ENCODE results near the gene ARSK. TPM values are rescaled to one million over a fixed set of nuclear protein-coding genes. Genes with fewer than 3 reads are reported as not detected.

ARSK gene, protein sequence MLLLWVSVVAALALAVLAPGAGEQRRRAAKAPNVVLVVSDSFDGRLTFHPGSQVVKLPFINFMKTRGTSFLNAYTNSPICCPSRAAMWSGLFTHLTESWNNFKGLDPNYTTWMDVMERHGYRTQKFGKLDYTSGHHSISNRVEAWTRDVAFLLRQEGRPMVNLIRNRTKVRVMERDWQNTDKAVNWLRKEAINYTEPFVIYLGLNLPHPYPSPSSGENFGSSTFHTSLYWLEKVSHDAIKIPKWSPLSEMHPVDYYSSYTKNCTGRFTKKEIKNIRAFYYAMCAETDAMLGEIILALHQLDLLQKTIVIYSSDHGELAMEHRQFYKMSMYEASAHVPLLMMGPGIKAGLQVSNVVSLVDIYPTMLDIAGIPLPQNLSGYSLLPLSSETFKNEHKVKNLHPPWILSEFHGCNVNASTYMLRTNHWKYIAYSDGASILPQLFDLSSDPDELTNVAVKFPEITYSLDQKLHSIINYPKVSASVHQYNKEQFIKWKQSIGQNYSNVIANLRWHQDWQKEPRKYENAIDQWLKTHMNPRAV
- 5.6 and 8.8 TPM in 2 replicates for total RNA-seq (2014; rRNA removed; shearing (Covaris generic); ENCODE audit: low replicate concordance)

DNA sequence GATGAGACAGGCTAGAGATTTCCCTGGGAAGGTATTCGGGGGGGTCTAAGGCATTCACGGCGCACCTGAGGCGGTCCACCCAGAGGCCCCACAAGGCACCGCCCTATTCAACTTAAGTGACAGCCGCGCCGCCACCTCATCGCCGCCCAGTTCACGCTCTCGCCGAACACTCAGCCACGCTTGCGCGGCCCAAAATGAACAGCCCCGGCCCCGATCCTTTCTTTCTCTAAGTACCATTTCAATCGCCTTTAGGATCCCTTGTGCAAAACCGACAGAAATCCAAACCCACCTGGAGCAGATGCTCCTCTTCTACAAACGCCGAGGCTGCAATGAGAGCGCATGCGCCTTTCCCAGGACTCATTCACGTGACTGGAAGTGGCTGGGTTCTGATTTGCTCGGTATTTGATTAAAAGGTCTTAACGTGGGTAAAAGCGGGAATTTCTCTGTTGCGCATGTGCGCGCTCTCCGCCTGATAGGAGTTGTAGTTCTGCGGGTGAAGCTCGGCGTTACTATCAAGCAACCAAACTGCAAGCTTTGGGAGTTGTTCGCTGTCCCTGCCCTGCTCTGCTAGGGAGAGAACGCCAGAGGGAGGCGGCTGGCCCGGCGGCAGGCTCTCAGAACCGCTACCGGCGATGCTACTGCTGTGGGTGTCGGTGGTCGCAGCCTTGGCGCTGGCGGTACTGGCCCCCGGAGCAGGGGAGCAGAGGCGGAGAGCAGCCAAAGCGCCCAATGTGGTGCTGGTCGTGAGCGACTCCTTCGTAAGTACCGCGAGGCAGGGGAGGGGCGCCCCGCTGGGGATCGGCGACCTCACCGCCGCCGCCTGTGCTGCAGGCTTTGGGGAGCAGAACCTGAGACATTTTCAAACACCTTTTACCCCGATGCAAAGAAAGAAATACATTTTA, at the start of gene ARSK, which contains the start of gene SKIC3:
TSS of gene ARSK (plus strand) at position 455 of the 902 bp plus-strand sequence. CDS start at position 633, 178 bp downstream.
TSS of gene SKIC3 (minus strand) at position 331 of the 902 bp plus-strand sequence. CDS start 7,827 bp downstream, outside the sequence.
- Histone ChIP-seq H3K9me2 (replicated peaks; ENCODE audit: insufficient read depth, low read length) (no peaks in the 10 kb centered on the region), H2AFZ (ENCODE audit: low read length) (peak within 1 kb of the TSS; percentile 91; the same call in 1 of the 2 replicates), H3K4me1 (ENCODE audit: low read length) (peaks cover 17% of the 10 kb centered on the region), H3K4me2 (ENCODE audit: low read depth, low read length, poor library complexity, severe bottlenecking) (peak within 1 kb of the TSS; percentile 90), H3K27me3 (ENCODE audit: low read length) (no peaks in the 10 kb centered on the region), H3K9ac (ENCODE audit: low read length) (peak within 1 kb of the TSS; percentile 80), H3K79me2 (ENCODE audit: low read length) (peaks cover 74% of the 10 kb centered on the region), H3K9me3 (ENCODE audit: low read length) (no peaks in the 10 kb centered on the region), H3K4me3 (ENCODE audit: low read length) (peak within 1 kb of the TSS; percentile 93), H3K27ac (ENCODE audit: low read length) (peak within 1 kb of the TSS; percentile 70), H4K20me1 (ENCODE audit: insufficient read depth, low read depth, low read length) (no peaks in the 10 kb centered on the region), H3K36me3 (ENCODE audit: insufficient read depth, low read length) (peaks cover 10% of the 10 kb centered on the region; the same call in 1 of the 2 replicates)
- peak; percentile 98 for DNase-seq

DNA sequence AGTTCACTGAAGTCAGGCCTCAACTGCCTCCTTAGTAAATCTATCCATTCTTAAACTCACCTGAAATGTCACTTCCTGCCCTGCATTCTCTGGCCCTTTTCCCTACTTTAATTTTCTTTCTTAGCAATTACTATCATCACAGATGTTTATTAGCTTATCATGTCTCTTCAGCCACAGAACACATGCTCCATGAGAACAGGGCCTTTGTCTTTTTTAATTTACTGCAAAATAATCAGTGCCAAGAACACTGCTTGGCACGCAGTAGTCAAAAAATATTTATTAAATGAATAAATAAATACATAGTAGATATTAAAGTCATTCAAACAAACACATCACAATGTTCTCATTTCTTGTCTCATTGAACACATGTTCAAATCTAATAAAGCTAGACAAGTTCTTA, 46.4 kb upstream of the ARSK start:
- no peak overlapping the region for H2AFZ ChIP-seq (ENCODE audit: low read length)
- no peak overlapping the region for H3K27ac ChIP-seq (ENCODE audit: low read length)
- H3K79me2 ChIP-seq (ENCODE audit: low read length) = no peaks in the 10 kb centered on the region
- no peaks in the 10 kb centered on the region for H3K9me3 ChIP-seq (ENCODE audit: low read length)
- no peaks in the 10 kb centered on the region for H3K9me2 ChIP-seq (replicated peaks; ENCODE audit: insufficient read depth, low read length)
- no peaks in the 10 kb centered on the region for H3K4me1 ChIP-seq (ENCODE audit: low read length)
- peaks cover 31% of the 10 kb centered on the region; the same call in 1 of the 2 replicates for H3K36me3 ChIP-seq (ENCODE audit: insufficient read depth, low read length)
- DNase-seq = no peak
- H3K4me2 ChIP-seq (ENCODE audit: low read depth, low read length, poor library complexity, severe bottlenecking) = no peak overlapping the region
- H3K27me3 ChIP-seq (ENCODE audit: low read length) = no peaks in the 10 kb centered on the region
- no peak overlapping the region for H3K9ac ChIP-seq (ENCODE audit: low read length)
- H3K4me3 ChIP-seq (ENCODE audit: low read length) = no peak overlapping the region
- no peaks in the 10 kb centered on the region for H4K20me1 ChIP-seq (ENCODE audit: insufficient read depth, low read depth, low read length)

DNA sequence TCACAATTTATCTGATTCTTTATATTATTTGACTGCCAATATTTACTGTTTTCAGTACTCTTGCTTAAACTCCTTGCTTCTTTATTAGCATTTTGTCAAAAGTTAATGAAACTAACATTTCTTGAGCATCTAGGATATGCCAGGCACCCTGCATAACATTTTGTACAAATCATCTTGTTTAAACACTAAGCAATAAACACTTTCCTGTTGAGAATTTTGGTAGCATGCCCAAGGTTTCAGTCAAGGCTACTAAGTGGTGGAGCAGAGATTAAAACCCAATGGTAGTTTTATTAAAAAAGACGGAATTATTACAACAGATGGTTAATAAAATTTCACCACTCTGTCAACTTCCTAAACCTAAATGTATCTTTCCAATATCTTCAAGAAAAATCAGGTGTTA, 43.3 kb upstream of the ARSK start:
- Histone ChIP-seq H3K27me3 (ENCODE audit: low read length) (no peaks in the 10 kb centered on the region), H3K9me2 (replicated peaks; ENCODE audit: insufficient read depth, low read length) (no peaks in the 10 kb centered on the region), H3K9me3 (ENCODE audit: low read length) (no peaks in the 10 kb centered on the region), H3K27ac (ENCODE audit: low read length) (no peak overlapping the region), H3K79me2 (ENCODE audit: low read length) (no peaks in the 10 kb centered on the region), H4K20me1 (ENCODE audit: insufficient read depth, low read depth, low read length) (no peaks in the 10 kb centered on the region), H3K4me3 (ENCODE audit: low read length) (no peak overlapping the region), H3K4me1 (ENCODE audit: low read length) (peaks cover 3% of the 10 kb centered on the region; the same call in 1 of the 2 replicates), H2AFZ (ENCODE audit: low read length) (no peak overlapping the region), H3K36me3 (ENCODE audit: insufficient read depth, low read length) (peaks cover 47% of the 10 kb centered on the region; the same call in 1 of the 2 replicates), H3K4me2 (ENCODE audit: low read depth, low read length, poor library complexity, severe bottlenecking) (no peak overlapping the region), H3K9ac (ENCODE audit: low read length) (no peak overlapping the region)
- DNase-seq = no peak

DNA sequence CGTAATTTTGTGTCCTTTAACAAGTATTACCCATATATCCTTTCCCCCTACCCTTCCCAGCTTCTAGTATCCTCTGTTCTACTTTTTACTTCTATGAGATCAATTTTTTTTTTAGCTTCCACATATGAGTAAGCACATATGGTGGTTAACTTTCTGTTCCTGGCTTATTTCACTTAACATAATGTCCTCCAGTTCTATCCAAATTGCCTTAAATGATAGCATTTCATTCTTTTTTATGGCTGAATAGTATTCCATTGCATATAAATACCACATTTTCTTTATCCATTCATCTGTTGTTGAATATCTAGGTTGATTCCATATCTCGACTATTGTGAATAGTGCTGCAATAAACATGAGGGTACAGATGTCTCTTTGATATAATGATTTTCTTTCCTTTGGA, 36.5 kb upstream of the ARSK start:
- Histone ChIP-seq H2AFZ (ENCODE audit: low read length) (no peak overlapping the region), H3K4me1 (ENCODE audit: low read length) (peaks cover 3% of the 10 kb centered on the region; the same call in 1 of the 2 replicates), H3K36me3 (ENCODE audit: insufficient read depth, low read length) (peaks cover 71% of the 10 kb centered on the region), H3K79me2 (ENCODE audit: low read length) (0 out of 2 replicates have a peak, but pooled peaks cover 3% of the 10 kb centered on the region), H4K20me1 (ENCODE audit: insufficient read depth, low read depth, low read length) (no peaks in the 10 kb centered on the region), H3K9me3 (ENCODE audit: low read length) (no peaks in the 10 kb centered on the region), H3K27me3 (ENCODE audit: low read length) (no peaks in the 10 kb centered on the region), H3K9ac (ENCODE audit: low read length) (no peak overlapping the region), H3K4me3 (ENCODE audit: low read length) (no peak overlapping the region), H3K4me2 (ENCODE audit: low read depth, low read length, poor library complexity, severe bottlenecking) (no peak overlapping the region), H3K27ac (ENCODE audit: low read length) (no peak overlapping the region), H3K9me2 (replicated peaks; ENCODE audit: insufficient read depth, low read length) (no peaks in the 10 kb centered on the region)
- no peak for DNase-seq

DNA sequence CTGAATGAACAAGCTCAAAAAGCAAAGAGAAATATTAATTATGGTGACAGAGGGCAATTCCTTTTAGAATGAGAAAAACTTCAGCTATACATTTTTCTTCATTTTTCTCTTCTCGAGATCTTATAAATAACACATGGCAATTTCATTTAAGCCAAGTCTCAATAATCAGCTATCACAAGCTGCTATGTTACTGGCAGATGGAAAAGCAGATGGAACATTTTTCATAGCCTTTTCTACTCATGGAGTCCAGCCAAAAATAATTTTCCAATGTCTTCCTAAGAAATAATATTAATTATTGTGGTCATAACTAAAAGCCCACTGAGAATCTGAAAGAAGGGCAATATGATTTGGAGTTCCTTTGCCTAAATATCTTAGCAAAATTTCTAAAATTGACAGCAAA, 35.8 kb upstream of the ARSK start:
- no peak overlapping the region for H2AFZ ChIP-seq (ENCODE audit: low read length)
- H4K20me1 ChIP-seq (ENCODE audit: insufficient read depth, low read depth, low read length) = no peaks in the 10 kb centered on the region
- no peak overlapping the region for H3K27ac ChIP-seq (ENCODE audit: low read length)
- no peaks in the 10 kb centered on the region for H3K9me2 ChIP-seq (replicated peaks; ENCODE audit: insufficient read depth, low read length)
- no peak overlapping the region for H3K4me2 ChIP-seq (ENCODE audit: low read depth, low read length, poor library complexity, severe bottlenecking)
- no peaks in the 10 kb centered on the region for H3K27me3 ChIP-seq (ENCODE audit: low read length)
- H3K4me3 ChIP-seq (ENCODE audit: low read length) = no peak overlapping the region
- DNase-seq = no peak
- H3K9me3 ChIP-seq (ENCODE audit: low read length) = no peaks in the 10 kb centered on the region
- peaks cover 68% of the 10 kb centered on the region for H3K36me3 ChIP-seq (ENCODE audit: insufficient read depth, low read length)
- 0 out of 2 replicates have a peak, but pooled peaks cover 3% of the 10 kb centered on the region for H3K79me2 ChIP-seq (ENCODE audit: low read length)
- H3K9ac ChIP-seq (ENCODE audit: low read length) = no peak overlapping the region
- peaks cover 3% of the 10 kb centered on the region; the same call in 1 of the 2 replicates for H3K4me1 ChIP-seq (ENCODE audit: low read length)

DNA sequence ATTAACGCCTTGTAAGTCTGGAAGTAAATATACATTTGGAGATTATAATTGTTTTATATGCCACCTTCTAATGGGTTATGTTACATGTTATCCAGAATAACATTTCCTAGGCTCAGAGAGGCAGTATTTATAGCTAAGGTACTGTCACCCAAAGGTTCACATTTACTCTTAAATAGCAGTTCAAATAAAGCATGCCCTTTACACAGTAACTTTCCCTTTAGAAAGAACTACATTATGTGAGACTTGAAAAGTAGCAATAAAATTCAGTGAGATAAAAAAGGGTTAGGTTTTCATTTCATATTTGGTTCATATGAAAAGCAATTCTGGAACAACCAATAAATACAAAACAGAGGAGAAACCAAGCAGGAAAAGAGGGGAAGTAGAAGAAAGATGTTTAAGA, 35.2 kb upstream of the ARSK start:
- Histone ChIP-seq H3K9ac (ENCODE audit: low read length) (no peak overlapping the region), H3K79me2 (ENCODE audit: low read length) (0 out of 2 replicates have a peak, but pooled peaks cover 3% of the 10 kb centered on the region), H2AFZ (ENCODE audit: low read length) (no peak overlapping the region), H3K27ac (ENCODE audit: low read length) (no peak overlapping the region), H3K36me3 (ENCODE audit: insufficient read depth, low read length) (peaks cover 63% of the 10 kb centered on the region), H3K4me1 (ENCODE audit: low read length) (peaks cover 3% of the 10 kb centered on the region; the same call in 1 of the 2 replicates), H3K4me2 (ENCODE audit: low read depth, low read length, poor library complexity, severe bottlenecking) (no peak overlapping the region), H3K4me3 (ENCODE audit: low read length) (no peak overlapping the region), H3K27me3 (ENCODE audit: low read length) (no peaks in the 10 kb centered on the region), H4K20me1 (ENCODE audit: insufficient read depth, low read depth, low read length) (no peaks in the 10 kb centered on the region), H3K9me3 (ENCODE audit: low read length) (no peaks in the 10 kb centered on the region), H3K9me2 (replicated peaks; ENCODE audit: insufficient read depth, low read length) (no peaks in the 10 kb centered on the region)
- DNase-seq = no peak

DNA sequence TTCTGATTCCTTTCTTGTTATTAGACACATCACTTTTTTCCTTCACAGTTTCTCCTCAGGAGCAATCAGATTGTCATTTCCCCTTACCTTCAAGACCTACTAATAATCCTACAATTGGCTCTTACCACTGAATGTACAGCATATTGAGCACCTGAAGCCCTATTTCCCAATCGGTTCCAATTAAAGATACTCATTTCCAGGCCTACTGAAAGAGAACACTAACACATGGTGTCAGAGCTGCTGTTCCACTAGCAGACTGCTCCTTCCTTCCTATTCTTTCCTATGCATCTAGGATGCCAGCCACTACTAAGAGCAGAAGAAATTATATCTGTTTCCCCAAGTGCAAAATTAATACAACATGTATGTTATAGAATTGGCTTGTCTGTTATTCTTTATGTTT, 34.7 kb upstream of the ARSK start:
- Histone ChIP-seq H3K79me2 (ENCODE audit: low read length) (0 out of 2 replicates have a peak, but pooled peaks cover 3% of the 10 kb centered on the region), H3K27ac (ENCODE audit: low read length) (no peak overlapping the region), H3K9ac (ENCODE audit: low read length) (no peak overlapping the region), H2AFZ (ENCODE audit: low read length) (no peak overlapping the region), H3K4me2 (ENCODE audit: low read depth, low read length, poor library complexity, severe bottlenecking) (no peak overlapping the region), H3K9me3 (ENCODE audit: low read length) (no peaks in the 10 kb centered on the region), H3K36me3 (ENCODE audit: insufficient read depth, low read length) (peaks cover 60% of the 10 kb centered on the region), H3K9me2 (replicated peaks; ENCODE audit: insufficient read depth, low read length) (no peaks in the 10 kb centered on the region), H3K4me3 (ENCODE audit: low read length) (no peak overlapping the region), H3K4me1 (ENCODE audit: low read length) (peaks cover 3% of the 10 kb centered on the region; the same call in 1 of the 2 replicates), H3K27me3 (ENCODE audit: low read length) (no peaks in the 10 kb centered on the region), H4K20me1 (ENCODE audit: insufficient read depth, low read depth, low read length) (no peaks in the 10 kb centered on the region)
- no peak for DNase-seq

Data from Karpas-422 (cell line).